Retinal pigment epithelial cell (primary cell): ENCODE results near the gene NUDT7.

Experiments
- DNase-seq: peaks from one replicate; pipeline ENCODE4 v3.0.0-alpha.2; 2010; ENCODE audit warnings: low read depth
- H3K4me3 ChIP-seq: 2 replicates; pipeline ENCODE4 v1.5.1; 2011; ENCODE audit warnings: mild to moderate bottlenecking, low read length, control low read depth, moderate library complexity
- CTCF ChIP-seq: conservative IDR thresholded peaks from 2 replicates; pipeline ENCODE4 v1.5.1; 2011; ENCODE audit warnings: low read depth, low read length, control low read depth, inconsistent platforms

The NUDT7 gene

GRCh38 chr16:77790912-77791311 lies 68.6 kb downstream of the NUDT7 start:
- no peak overlapping the region for H3K4me3 ChIP-seq
- TF ChIP-seq CTCF = no peak
- DNase-seq = no peak
